GM12878 (cell line): ENCODE results near the gene HLA-DMA. TPM values are rescaled to one million over a fixed set of nuclear protein-coding genes. Genes with fewer than 3 reads are reported as not detected.
A peak's percentile ranks its signal among the peaks of the same experiment; 100 is the strongest.

Experiments used
- ASH2L ChIP-seq: fragments of 300-600, 200-600 bp; sonication (generic); IDR thresholded peaks from 2 replicates; pipeline ENCODE4 v1.6.1; 2017; ENCODE audit warnings: low read depth, mild to moderate bottlenecking, borderline replicate concordance
- BCL11A ChIP-seq: IDR thresholded peaks from 2 replicates; pipeline ENCODE4 v1.6.1; 2011; ENCODE audit warnings: low read depth, low read length
- BRCA1 ChIP-seq: IDR thresholded peaks from 2 replicates; pipeline ENCODE4 v1.6.1; 2011; ENCODE audit warnings: low read depth, low read length, improper control_type of control experiment
- EP300 ChIP-seq, 2 experiments: fragments of 150-350 bp in 1 of 2; IDR thresholded peaks; 2 replicates each; pipeline ENCODE4 v1.6.1; 2011 to 2012; ENCODE audit warnings: low read depth in 2 of 2, low read length in 2 of 2, borderline replicate concordance in 1 of 2, improper control_type of control experiment in 1 of 2, inconsistent platforms in 1 of 2; ENCODE audit not compliant: control insufficient read depth in 1 of 2
- HDAC2 ChIP-seq: fragments of 200-600 bp; sonication (generic); IDR thresholded peaks from 2 replicates; pipeline ENCODE4 v1.6.1; 2017
- IKZF1 ChIP-seq: fragments of 450-650 bp; conservative IDR thresholded peaks from 2 replicates; pipeline ENCODE4 v1.6.1; 2017; ENCODE audit warnings: antibody characterized with exemption, mild to moderate bottlenecking
- IKZF2 ChIP-seq, 2 experiments: fragments of 450-650 bp; IDR thresholded peaks; 2 replicates each; pipeline ENCODE4 v1.6.1; 2017; ENCODE audit warnings: mild to moderate bottlenecking in 2 of 2, moderate library complexity in 2 of 2
- IRF3 ChIP-seq: fragments of 450-650 bp; IDR thresholded peaks from 2 replicates; pipeline ENCODE4 v1.6.1; 2014; ENCODE audit warnings: mild to moderate bottlenecking
- MYB ChIP-seq: fragments of 150-350 bp; IDR thresholded peaks from 2 replicates; pipeline ENCODE4 v1.6.1; 2014; ENCODE audit warnings: mild to moderate bottlenecking, low read depth, low read length, borderline replicate concordance
- POLR2A ChIP-seq: IDR thresholded peaks from 2 replicates; pipeline ENCODE4 v1.6.1; 2011; ENCODE audit warnings: low read depth, mild to moderate bottlenecking, low read length
- POU2F2 ChIP-seq: IDR thresholded peaks from 3 replicates; pipeline ENCODE4 v1.6.1; 2011; ENCODE audit warnings: low read depth, mild to moderate bottlenecking, low read length, borderline replicate concordance
- TBL1XR1 ChIP-seq: IDR thresholded peaks from 2 replicates; pipeline ENCODE4 v1.6.1; 2012; ENCODE audit warnings: low read depth, low read length, improper control_type of control experiment
- TCF12 ChIP-seq: IDR thresholded peaks from 2 replicates; pipeline ENCODE4 v1.6.1; 2011; ENCODE audit warnings: low read depth, mild to moderate bottlenecking, low read length
- ZBTB40 ChIP-seq: fragments of 450-650 bp; IDR thresholded peaks from 2 replicates; pipeline ENCODE4 v1.6.1; 2016; ENCODE audit warnings: mild to moderate bottlenecking, moderate library complexity, borderline replicate concordance
- ZNF592 ChIP-seq: fragments of 450-650 bp; IDR thresholded peaks from 2 replicates; pipeline ENCODE4 v1.6.1; 2017; ENCODE audit warnings: mild to moderate bottlenecking, moderate library complexity
- polyA plus RNA-seq, 11 experiments: library from polyadenylated mRNA; depleted of rRNA in 4 of 11; unstranded in 6 of 11; stranded (reverse) in 5 of 11; fragments of >200 nt; fragmentation: Nextera tagmentation in 4 of 11; fragmentation: Illumina TruSeq in 1 of 11; extraction: Ambion mirVana in 4 of 11; extraction: Trizol in 1 of 11; gene quantifications; 1 replicate in 1 of 11; 2 replicates in 10 of 11; pipeline versions ENCODE4 v1.2.1 to v1.2.3, GENCODE V29; 2011 to 2016; ENCODE audit warnings: inconsistent platforms in 2 of 11, missing spikeins in 2 of 11, low read depth in 1 of 11
- total RNA-seq, 4 experiments: library from RNA; depleted of rRNA in 3 of 4; stranded (reverse); fragments of >200 nt in 3 of 4; fragmentation: Illumina TruSeq in 1 of 4; extraction: Trizol in 1 of 4; gene quantifications; 2 replicates each; pipeline versions ENCODE4 v1.2.1 to v1.2.3, GENCODE V29; 2013 to 2021
- TF ChIP-seq, protein P1 (sequence below): fragments of 150-350 bp; IDR thresholded peaks from 2 replicates; pipeline ENCODE4 v1.6.1; 2016; ENCODE audit warnings: low read depth, low read length

HLA-DMA gene
- total and polyA plus RNA-seq, 10 of the 15 experiments (the other 5 are each of a cell fraction or from before 2014, with no cell fraction given), result 177 to 552 (median 309) TPM

DNA sequence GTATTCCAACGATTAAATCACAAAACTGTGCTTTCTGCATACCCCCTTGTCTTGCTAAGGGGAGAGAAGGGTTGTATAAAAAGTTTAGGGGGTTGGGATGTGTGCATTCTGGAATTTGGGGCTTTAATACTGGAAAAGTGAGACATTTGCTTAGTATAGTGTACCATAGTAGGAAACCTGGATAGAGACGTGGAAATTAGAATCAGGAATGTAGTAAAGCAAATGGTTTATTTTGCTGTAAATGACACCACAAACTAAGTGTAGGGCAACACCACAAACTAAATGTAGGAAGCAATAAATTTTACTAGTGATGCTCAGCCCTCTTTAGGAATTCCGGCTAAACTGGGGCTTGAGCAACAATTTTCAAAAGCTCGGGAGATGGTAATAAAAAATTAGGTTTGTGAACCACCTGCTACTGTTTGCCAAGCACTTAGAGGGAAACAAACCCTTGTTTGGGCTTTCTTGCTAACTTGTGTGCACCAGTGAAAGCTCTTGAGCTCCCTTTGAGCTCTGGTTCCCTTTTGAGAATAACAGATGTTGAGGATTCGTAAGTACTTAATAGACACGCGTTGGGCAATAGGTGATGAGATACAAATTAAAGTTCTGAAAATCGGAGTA is 29.3 kb upstream of the HLA-DMA start (continued):
- no peak for TF ChIP-seq EP300 (IDR thresholded peaks at IDR 0.05; ENCODE audit: borderline replicate concordance in 1 of 2, control insufficient read depth in 1 of 2, low read depth in 2 of 2, low read length in 2 of 2)
- TF ChIP-seq MYB, result no peak
- no peak for TF ChIP-seq IRF3
- TF ChIP-seq TBL1XR1, result no peak
- no peak for TF ChIP-seq TCF12
- TF ChIP-seq BCL11A, result peak; percentile 11; the same call in 1 of the 2 replicates
- TF ChIP-seq ASH2L, result no peak
- TF ChIP-seq POLR2A, result peak; percentile 42; the same call in 1 of the 2 replicates
- TF ChIP-seq HDAC2, result no peak
- TF ChIP-seq ZNF592, result no peak
- no peak for TF ChIP-seq ZBTB40
- TF ChIP-seq IKZF1, result no peak
- no peak for TF ChIP-seq BRCA1
- TF ChIP-seq, protein P1, sequence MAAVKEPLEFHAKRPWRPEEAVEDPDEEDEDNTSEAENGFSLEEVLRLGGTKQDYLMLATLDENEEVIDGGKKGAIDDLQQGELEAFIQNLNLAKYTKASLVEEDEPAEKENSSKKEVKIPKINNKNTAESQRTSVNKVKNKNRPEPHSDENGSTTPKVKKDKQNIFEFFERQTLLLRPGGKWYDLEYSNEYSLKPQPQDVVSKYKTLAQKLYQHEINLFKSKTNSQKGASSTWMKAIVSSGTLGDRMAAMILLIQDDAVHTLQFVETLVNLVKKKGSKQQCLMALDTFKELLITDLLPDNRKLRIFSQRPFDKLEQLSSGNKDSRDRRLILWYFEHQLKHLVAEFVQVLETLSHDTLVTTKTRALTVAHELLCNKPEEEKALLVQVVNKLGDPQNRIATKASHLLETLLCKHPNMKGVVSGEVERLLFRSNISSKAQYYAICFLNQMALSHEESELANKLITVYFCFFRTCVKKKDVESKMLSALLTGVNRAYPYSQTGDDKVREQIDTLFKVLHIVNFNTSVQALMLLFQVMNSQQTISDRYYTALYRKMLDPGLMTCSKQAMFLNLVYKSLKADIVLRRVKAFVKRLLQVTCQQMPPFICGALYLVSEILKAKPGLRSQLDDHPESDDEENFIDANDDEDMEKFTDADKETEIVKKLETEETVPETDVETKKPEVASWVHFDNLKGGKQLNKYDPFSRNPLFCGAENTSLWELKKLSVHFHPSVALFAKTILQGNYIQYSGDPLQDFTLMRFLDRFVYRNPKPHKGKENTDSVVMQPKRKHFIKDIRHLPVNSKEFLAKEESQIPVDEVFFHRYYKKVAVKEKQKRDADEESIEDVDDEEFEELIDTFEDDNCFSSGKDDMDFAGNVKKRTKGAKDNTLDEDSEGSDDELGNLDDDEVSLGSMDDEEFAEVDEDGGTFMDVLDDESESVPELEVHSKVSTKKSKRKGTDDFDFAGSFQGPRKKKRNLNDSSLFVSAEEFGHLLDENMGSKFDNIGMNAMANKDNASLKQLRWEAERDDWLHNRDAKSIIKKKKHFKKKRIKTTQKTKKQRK, result no peak
- TF ChIP-seq IKZF2 (IDR thresholded peaks at IDR 0.05), result no peak
- TF ChIP-seq POU2F2, result peak; percentile 21; the same call in 1 of the 3 replicates
